Neural cell (in vitro differentiated cells): ENCODE measurements around the gene IPO7.

Source experiments
- EZH2 ChIP-seq: fragments of 200-600, 300-800 bp; shearing (Covaris generic), sonication (generic); IDR thresholded peaks from 2 replicates; pipeline ENCODE4 v1.6.1; 2014; ENCODE audit warnings: antibody characterized with exemption, low read length, borderline replicate concordance, mild to moderate bottlenecking; ENCODE audit not compliant: insufficient read depth, poor library complexity, severe bottlenecking
- MXI1 ChIP-seq: fragments of 450-650 bp; conservative IDR thresholded peaks from 2 replicates; pipeline ENCODE4 v1.6.1; 2014; ENCODE audit warnings: antibody characterized with exemption, mild to moderate bottlenecking; ENCODE audit not compliant: poor library complexity, severe bottlenecking
- RAD21 ChIP-seq: fragments of 450-650 bp; conservative IDR thresholded peaks from 2 replicates; pipeline ENCODE4 v1.6.1; 2014; ENCODE audit warnings: antibody characterized with exemption, mild to moderate bottlenecking, moderate library complexity
- TAF1 ChIP-seq: IDR thresholded peaks from 2 replicates; pipeline ENCODE4 v1.6.1; 2012; ENCODE audit warnings: low read depth
- TF ChIP-seq, protein P1 (sequence below): fragments of 450-650 bp; IDR thresholded peaks from 2 replicates; pipeline ENCODE4 v1.5.1; 2014; ENCODE audit warnings: antibody characterized with exemption, mild to moderate bottlenecking, moderate library complexity; ENCODE audit not compliant: poor library complexity, severe bottlenecking
- TF ChIP-seq, protein P2 (sequence below): IDR thresholded peaks from 2 replicates; pipeline ENCODE4 v1.6.1; 2012; ENCODE audit warnings: borderline replicate concordance

DNA sequence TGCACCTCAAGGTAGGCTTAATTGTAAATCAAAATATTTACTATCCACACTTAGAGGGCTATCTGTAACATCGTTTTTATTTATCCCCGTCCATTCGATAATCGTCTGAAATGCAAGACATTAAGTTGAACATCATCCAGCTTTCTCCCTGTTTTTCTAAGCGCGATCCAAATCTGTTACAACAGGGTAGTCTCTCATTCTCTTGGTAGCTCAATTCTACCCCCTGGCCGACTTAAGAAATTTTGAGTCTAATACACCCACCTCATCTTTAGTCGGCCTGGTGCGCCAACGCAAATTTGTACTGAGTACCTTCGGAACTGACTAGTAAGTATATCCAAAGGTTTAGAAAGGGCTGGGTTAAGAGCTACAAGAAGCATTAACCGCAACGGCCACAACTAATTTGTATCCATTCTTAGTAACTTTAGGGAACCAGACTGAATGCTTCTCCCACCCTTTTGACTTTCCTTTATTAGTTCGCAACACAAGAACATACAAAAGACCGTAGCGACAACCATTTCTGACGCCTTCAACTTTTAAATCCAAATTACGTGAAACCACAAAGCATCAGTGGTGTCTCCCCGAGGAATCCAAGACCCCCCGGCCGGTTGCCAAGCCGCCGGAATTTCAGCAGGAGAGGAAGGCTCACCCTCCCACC lies 75.3 kb downstream of the IPO7 start:
- TF ChIP-seq EZH2 (no peak), RAD21 (no peak), MXI1 (no peak), TAF1 (no peak)
- TF ChIP-seq, protein P1, sequence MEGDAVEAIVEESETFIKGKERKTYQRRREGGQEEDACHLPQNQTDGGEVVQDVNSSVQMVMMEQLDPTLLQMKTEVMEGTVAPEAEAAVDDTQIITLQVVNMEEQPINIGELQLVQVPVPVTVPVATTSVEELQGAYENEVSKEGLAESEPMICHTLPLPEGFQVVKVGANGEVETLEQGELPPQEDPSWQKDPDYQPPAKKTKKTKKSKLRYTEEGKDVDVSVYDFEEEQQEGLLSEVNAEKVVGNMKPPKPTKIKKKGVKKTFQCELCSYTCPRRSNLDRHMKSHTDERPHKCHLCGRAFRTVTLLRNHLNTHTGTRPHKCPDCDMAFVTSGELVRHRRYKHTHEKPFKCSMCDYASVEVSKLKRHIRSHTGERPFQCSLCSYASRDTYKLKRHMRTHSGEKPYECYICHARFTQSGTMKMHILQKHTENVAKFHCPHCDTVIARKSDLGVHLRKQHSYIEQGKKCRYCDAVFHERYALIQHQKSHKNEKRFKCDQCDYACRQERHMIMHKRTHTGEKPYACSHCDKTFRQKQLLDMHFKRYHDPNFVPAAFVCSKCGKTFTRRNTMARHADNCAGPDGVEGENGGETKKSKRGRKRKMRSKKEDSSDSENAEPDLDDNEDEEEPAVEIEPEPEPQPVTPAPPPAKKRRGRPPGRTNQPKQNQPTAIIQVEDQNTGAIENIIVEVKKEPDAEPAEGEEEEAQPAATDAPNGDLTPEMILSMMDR, result no peak
- TF ChIP-seq, protein P2, sequence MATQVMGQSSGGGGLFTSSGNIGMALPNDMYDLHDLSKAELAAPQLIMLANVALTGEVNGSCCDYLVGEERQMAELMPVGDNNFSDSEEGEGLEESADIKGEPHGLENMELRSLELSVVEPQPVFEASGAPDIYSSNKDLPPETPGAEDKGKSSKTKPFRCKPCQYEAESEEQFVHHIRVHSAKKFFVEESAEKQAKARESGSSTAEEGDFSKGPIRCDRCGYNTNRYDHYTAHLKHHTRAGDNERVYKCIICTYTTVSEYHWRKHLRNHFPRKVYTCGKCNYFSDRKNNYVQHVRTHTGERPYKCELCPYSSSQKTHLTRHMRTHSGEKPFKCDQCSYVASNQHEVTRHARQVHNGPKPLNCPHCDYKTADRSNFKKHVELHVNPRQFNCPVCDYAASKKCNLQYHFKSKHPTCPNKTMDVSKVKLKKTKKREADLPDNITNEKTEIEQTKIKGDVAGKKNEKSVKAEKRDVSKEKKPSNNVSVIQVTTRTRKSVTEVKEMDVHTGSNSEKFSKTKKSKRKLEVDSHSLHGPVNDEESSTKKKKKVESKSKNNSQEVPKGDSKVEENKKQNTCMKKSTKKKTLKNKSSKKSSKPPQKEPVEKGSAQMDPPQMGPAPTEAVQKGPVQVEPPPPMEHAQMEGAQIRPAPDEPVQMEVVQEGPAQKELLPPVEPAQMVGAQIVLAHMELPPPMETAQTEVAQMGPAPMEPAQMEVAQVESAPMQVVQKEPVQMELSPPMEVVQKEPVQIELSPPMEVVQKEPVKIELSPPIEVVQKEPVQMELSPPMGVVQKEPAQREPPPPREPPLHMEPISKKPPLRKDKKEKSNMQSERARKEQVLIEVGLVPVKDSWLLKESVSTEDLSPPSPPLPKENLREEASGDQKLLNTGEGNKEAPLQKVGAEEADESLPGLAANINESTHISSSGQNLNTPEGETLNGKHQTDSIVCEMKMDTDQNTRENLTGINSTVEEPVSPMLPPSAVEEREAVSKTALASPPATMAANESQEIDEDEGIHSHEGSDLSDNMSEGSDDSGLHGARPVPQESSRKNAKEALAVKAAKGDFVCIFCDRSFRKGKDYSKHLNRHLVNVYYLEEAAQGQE, result no peak
